Glutamatergic neuron (in vitro differentiated cells): ENCODE data around the gene TBC1D14. TPM values are rescaled to one million over a fixed set of nuclear protein-coding genes. Genes with fewer than 3 reads are reported as not detected.

Experiments
- DNase-seq: peaks from one replicate; pipeline ENCODE4 v3.0.0; 2022
- H3K27ac Mint-ChIP-seq: one replicate; pipeline ENCODE4 v1.8.0; 2020; ENCODE audit warnings: mild to moderate bottlenecking, mixed read lengths, inconsistent platforms; ENCODE audit not compliant: unreplicated experiment
- H3K27me3 Mint-ChIP-seq: one replicate; pipeline ENCODE4 v1.8.0; 2020; ENCODE audit warnings: mild to moderate bottlenecking, moderate library complexity, mixed read lengths, inconsistent platforms; ENCODE audit not compliant: unreplicated experiment
- H3K36me3 Mint-ChIP-seq: one replicate; pipeline ENCODE4 v1.8.0; 2020; ENCODE audit warnings: mild to moderate bottlenecking, mixed read lengths, inconsistent platforms; ENCODE audit not compliant: unreplicated experiment
- H3K4me1 Mint-ChIP-seq: one replicate; pipeline ENCODE4 v1.8.0; 2020; ENCODE audit warnings: mild to moderate bottlenecking, low read depth, mixed read lengths, inconsistent platforms; ENCODE audit not compliant: unreplicated experiment
- H3K4me3 Mint-ChIP-seq: one replicate; pipeline ENCODE4 v1.8.0; 2020; ENCODE audit warnings: mild to moderate bottlenecking, mixed read lengths, inconsistent platforms; ENCODE audit not compliant: unreplicated experiment
- H3K9me3 Mint-ChIP-seq: one replicate; pipeline ENCODE4 v1.8.0; 2020; ENCODE audit warnings: mild to moderate bottlenecking, moderate library complexity, mixed read lengths, inconsistent platforms; ENCODE audit not compliant: unreplicated experiment
- long read RNA-seq: library from polyadenylated mRNA; unstranded; transcript quantifications from one replicate; pipeline ENCODE4 v2.0.0, GENCODE V29; 2020; ENCODE audit not compliant: unreplicated experiment
- total RNA-seq: library from RNA; stranded (reverse); fragmentation: NEBNext Ultra II Directional; extraction: Animal tissue kit (Norgen Biotek cat#: 25700); gene quantifications from one replicate; pipeline ENCODE4 v1.2.1, GENCODE V29; 2021; ENCODE audit not compliant: unreplicated experiment
- TF ChIP-seq, protein P1 (sequence below): fragments of 200-600 bp; sonication (generic); IDR thresholded peaks from one replicate; pipeline ENCODE4 v1.5.0; 2021; ENCODE audit not compliant: partially characterized antibody, unreplicated experiment

TBC1D14 gene, protein sequence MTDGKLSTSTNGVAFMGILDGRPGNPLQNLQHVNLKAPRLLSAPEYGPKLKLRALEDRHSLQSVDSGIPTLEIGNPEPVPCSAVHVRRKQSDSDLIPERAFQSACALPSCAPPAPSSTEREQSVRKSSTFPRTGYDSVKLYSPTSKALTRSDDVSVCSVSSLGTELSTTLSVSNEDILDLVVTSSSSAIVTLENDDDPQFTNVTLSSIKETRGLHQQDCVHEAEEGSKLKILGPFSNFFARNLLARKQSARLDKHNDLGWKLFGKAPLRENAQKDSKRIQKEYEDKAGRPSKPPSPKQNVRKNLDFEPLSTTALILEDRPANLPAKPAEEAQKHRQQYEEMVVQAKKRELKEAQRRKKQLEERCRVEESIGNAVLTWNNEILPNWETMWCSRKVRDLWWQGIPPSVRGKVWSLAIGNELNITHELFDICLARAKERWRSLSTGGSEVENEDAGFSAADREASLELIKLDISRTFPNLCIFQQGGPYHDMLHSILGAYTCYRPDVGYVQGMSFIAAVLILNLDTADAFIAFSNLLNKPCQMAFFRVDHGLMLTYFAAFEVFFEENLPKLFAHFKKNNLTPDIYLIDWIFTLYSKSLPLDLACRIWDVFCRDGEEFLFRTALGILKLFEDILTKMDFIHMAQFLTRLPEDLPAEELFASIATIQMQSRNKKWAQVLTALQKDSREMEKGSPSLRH
- 82.2 TPM for total RNA-seq
- long read RNA-seq, full-length matches to known transcripts, result 3 of 12 reads
- long read RNA-seq, partial matches to known transcripts, result 5 of 12 reads
- long read RNA-seq, other reads (novel, unspliced or antisense), result 4 of 12 reads

DNA sequence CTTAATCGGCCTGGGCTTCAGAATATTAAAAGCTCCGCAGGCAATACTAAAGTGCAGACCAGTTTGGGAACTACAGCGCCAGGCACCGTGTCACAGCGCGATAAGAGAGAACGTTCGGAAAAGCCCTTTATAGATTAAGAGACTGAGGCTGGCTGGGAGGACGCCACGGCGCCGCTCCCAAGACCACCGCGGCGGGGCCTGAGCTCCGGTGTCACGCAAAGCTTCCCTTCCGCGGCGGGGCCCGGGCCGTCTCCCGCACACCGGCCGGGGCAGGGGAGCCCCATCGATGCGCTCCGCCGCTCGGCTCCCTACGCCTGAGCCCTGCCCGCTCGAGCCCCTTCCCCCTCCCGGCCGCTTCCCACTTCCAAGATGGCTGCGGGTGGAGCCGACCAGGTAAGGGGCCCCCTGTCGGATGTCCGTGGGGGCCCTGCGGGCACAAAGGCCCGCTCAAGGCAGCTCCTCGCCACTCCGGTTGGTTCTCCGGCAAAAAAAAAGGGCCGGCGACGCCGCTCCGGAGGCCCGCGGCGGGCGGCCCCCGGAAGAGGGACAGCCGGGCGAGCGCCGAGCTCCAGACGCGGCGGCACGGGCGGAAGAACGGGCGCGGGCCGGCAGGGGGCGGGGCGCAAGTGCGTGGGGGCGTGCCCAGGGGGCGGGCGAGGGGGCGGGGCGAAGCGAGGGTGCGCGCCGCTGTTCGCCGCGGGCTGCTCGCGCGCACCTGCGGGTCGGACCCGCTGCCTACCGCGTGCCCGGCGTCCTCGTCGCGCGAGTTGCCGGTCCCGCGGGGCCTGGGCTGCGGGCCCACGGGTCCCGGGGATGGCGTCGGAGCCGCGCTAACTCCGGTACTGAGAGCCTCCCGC lies at the start of gene TBC1D14:
Gene TBC1D14, plus strand, starts transcription at position 714 of the 857 bp plus-strand sequence. CDS start 13,564 bp downstream, outside the sequence.
- peaks cover 7% of the 10 kb centered on the region for H3K27me3 Mint-ChIP-seq
- TF ChIP-seq, protein P1, sequence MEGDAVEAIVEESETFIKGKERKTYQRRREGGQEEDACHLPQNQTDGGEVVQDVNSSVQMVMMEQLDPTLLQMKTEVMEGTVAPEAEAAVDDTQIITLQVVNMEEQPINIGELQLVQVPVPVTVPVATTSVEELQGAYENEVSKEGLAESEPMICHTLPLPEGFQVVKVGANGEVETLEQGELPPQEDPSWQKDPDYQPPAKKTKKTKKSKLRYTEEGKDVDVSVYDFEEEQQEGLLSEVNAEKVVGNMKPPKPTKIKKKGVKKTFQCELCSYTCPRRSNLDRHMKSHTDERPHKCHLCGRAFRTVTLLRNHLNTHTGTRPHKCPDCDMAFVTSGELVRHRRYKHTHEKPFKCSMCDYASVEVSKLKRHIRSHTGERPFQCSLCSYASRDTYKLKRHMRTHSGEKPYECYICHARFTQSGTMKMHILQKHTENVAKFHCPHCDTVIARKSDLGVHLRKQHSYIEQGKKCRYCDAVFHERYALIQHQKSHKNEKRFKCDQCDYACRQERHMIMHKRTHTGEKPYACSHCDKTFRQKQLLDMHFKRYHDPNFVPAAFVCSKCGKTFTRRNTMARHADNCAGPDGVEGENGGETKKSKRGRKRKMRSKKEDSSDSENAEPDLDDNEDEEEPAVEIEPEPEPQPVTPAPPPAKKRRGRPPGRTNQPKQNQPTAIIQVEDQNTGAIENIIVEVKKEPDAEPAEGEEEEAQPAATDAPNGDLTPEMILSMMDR, result peak; percentile 25
- peak; percentile 89 for DNase-seq
- peaks cover 22% of the 10 kb centered on the region for H3K4me1 Mint-ChIP-seq
- H3K4me3 Mint-ChIP-seq, result peak within 1 kb of the TSS; percentile 93
- H3K27ac Mint-ChIP-seq, result peak within 1 kb of the TSS; percentile 87
- H3K9me3 Mint-ChIP-seq, result peaks cover 11% of the 10 kb centered on the region
- H3K36me3 Mint-ChIP-seq, result no peaks in the 10 kb centered on the region

DNA sequence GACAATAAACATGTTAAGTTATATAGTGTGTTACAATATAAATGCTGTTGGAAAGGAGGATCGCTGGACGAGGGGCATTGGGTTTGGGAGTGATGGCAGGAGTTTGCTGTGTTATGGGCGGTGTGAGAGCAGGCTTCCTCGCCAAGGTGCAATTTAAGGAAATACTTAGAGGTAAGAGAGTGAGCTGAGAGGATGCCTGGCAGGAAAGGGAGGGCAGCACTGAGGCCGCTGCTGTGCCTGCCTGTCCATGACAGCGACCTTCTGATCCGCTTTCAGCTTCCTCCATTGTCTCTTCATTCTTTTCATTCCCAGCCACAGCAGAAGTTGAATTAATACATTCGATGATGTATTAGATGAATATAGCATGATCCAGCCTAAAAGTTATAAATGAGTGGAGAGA lies 41.2 kb upstream of the TBC1D14 start:
- Mint-ChIP-seq H3K4me3 (no peak overlapping the region), H3K27me3 (peaks cover 5% of the 10 kb centered on the region), H3K9me3 (peaks cover 8% of the 10 kb centered on the region), H3K4me1 (peaks cover 26% of the 10 kb centered on the region), H3K36me3 (peaks cover 21% of the 10 kb centered on the region), H3K27ac (no peak overlapping the region)
- TF ChIP-seq, protein P1, result no peak
- no peak for DNase-seq

DNA sequence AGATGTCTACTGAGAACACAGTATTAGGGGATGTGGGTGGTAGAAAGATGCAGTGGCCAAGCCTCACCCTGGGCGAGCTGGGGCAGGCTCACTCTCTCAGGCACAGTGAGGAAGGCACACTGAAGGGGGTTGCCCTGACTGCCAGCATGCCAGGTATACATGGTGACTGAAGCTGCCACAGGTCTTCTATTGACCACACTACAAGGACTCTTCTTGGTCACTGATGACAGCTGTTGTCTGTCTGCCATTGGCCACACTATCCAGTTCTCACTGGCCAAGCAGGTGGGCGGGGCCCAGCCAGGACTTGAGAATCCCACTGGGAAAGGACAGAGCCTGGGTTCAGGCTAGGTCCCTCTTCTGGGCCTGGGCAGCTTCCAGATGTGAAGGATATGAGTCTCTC lies 39.7 kb upstream of the TBC1D14 start:
- Mint-ChIP-seq H3K27ac (no peak overlapping the region), H3K9me3 (peaks cover 8% of the 10 kb centered on the region), H3K36me3 (peaks cover 13% of the 10 kb centered on the region), H3K4me1 (peaks cover 26% of the 10 kb centered on the region), H3K27me3 (peaks cover 5% of the 10 kb centered on the region), H3K4me3 (no peak overlapping the region)
- TF ChIP-seq, protein P1, result no peak
- peak; percentile 27 for DNase-seq

DNA sequence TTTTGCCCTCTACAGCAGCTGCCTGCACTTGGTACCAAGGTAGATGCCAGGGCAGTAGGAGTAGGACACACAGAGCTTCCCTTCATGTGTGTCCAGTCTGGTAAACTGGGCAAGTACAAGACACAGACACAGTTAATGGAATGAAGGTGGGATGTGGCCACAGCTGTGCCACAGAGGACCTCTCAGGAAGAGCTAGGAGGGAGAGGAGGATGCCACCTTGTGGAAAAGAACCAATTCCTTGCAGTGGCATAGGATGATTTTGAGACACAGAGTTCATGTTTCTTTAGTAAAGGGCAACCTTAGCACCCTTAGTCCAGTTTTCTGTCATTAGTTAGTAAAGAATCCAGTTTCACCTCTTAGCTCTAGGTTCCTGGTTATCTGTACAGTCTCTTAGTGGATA lies 36.3 kb upstream of the TBC1D14 start:
- H3K4me1 Mint-ChIP-seq, result peaks cover 19% of the 10 kb centered on the region
- peaks cover 1% of the 10 kb centered on the region for H3K27me3 Mint-ChIP-seq
- peaks cover 21% of the 10 kb centered on the region for H3K9me3 Mint-ChIP-seq
- peaks cover 17% of the 10 kb centered on the region for H3K36me3 Mint-ChIP-seq
- no peak overlapping the region for H3K27ac Mint-ChIP-seq
- DNase-seq, result no peak
- TF ChIP-seq, protein P1, result no peak
- no peak overlapping the region for H3K4me3 Mint-ChIP-seq
